NCI-H1092 treated with DMSO at 0.1 percent for 48 hours (cell line): ENCODE data around the gene PREB.

Experiments
- DNase-seq: peaks from one replicate; lab custom pipeline; 2025; lab: John Stamatoyannopoulos, UW

PREB gene

DNA sequence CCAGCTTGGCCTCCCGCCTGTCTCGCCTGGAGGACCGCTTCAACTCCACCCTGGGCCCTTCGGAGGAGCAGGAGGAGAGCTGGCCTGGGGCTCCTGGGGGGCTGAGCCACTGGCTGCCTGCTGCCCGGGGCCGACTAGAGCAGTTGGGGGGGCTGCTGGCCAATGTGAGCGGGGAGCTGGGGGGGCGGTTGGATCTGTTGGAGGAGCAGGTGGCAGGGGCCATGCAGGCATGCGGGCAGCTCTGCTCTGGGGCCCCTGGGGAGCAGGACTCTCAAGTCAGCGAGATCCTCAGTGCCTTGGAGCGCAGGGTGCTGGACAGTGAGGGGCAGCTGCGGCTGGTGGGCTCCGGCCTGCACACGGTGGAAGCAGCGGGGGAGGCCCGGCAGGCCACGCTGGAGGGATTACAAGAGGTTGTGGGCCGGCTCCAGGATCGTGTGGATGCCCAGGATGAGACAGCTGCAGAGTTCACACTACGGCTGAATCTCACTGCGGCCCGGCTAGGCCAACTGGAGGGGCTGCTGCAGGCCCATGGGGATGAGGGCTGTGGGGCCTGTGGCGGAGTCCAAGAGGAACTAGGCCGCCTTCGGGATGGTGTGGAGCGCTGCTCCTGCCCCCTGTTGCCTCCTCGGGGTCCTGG, 51.5 kb downstream of the PREB start:
- DNase-seq: no peak

- no peak for DNase-seq
Measured at GRCh38 chr2:27081984-27082772, 52.3 kb downstream of the PREB start.
